ENCODE data around the gene SV2C. TPM values are rescaled to one million over a fixed set of nuclear protein-coding genes. Genes with fewer than 3 reads are reported as not detected.

The SV2C gene
- total and polyA plus RNA-seq, 2 of the 13 experiments (the other 11 are each of a cell fraction or from before 2014, with no cell fraction given) = not detected

DNA sequence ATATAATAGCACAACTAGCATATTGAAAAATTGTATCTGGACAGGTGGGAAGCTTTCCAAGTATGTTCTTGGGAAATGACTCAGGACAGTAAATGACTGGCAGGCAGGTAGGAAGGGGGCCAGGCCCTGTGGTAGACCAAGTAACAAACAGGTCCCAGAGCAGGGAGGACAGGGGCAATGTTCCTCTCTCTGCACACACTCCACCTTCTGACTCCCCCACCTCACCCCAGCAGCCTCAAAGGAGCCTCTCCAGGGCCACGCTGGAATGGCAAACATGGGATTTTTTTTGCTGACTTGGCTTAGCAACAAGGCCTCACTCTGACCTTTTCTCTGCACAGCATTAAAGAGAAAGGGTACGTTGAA is 288.8 kb downstream of the SV2C start (continued):
- TF ChIP-seq ZFP90 (CRISPR knock-in tag; IDR thresholded peaks at IDR 0.05; ENCODE audit: borderline replicate concordance) = no peak
- peak; percentile 33 for TF ChIP-seq TEAD3 (CRISPR knock-in tag; optimal IDR thresholded peaks at IDR 0.05; ENCODE audit: borderline replicate concordance)
- TF ChIP-seq SIN3A (IDR thresholded peaks at IDR 0.05; ENCODE audit: borderline replicate concordance, low read depth, low read length) = no peak
- TF ChIP-seq ATF3 (CRISPR knock-in tag; IDR thresholded peaks at IDR 0.05) = no peak

DNA sequence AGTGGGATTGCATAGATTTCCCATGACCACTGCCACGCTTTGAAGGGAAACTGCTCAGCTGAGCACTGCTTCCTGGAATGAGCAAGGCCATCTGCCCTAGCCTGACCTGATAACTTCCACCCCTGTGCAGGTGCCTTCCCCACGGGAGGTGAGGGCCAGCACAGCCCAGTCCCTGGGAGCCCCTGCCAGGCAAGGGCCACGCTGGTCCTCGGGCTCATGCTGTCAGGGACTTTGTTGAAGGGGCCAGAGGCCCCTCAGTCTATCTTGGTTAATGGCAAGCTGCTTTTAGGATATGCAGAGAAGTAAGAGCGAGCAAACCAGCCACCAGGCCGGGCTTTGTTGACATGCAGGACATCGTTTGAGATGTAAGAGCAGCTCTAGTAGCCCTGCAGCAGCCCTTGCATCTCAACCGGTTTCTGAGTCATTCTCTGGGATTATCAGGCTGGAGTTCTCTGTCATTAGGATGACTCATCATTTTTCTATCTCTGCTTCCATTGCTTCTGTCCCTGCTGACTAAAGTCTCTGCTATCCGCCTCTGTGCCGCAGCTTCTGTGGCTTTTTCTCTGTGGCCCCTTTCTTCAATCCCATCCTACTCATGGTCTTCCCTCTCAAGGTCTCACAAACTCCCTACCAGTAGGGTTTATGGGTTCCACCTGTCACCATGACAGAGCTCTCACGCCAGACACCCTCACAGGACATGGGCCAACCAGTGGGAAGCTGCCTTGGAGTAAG is 289.3 kb downstream of the SV2C start:
- H4K20me1 ChIP-seq (ENCODE audit: insufficient read depth, low read length) = no peaks in the 10 kb centered on the region
- peak overlapping the region; percentile 25 to 69 (median 43); a peak in 5 of 6 replicates for H3K4me3 ChIP-seq (replicated peaks in 1 of 3; ENCODE audit: insufficient read depth in 1 of 3, low read depth in 2 of 3, low read length in 3 of 3)
- 22% methylated on average over 6 of the region's 11 CpGs for WGBS (ENCODE audit: low lambda C conversion rate)
- FAIRE-seq (peak; percentile 63), DNase-seq (ENCODE audit: low spot score) (peak; percentile 76), ATAC-seq (peak; percentile 83)
- CTCF ChIA-PET (ENCODE audit: low intra/inter-chr PET ratio, low total read pairs) = no interaction called here
- BruUV-seq (replicated peaks) = no TSS peak
- H3K79me2 ChIP-seq (ENCODE audit: insufficient read depth, low read length) = no peaks in the 10 kb centered on the region
- peaks cover 0 to 4% of the 10 kb centered on the region in 2 experiments; a peak in 2 of 5 replicates for H3K27me3 ChIP-seq (ENCODE audit: control insufficient read depth in 1 of 2, insufficient read depth in 2 of 2, low read length in 2 of 2)
- peak overlapping the region; percentile 54 for H3K27ac ChIP-seq (ENCODE audit: extremely low read length, insufficient read depth, low read length)
- intact Hi-C loops (cut with micrococcal nuclease; ENCODE audit: unreplicated experiment) = no loop called here
- H3K4me1 ChIP-seq (ENCODE audit: insufficient read depth, low read length) = peaks cover 41% of the 10 kb centered on the region
- POLR2A ChIA-PET = no interaction called here
- in situ Hi-C loops (cut with HindIII; ENCODE audit: extremely low pct_ligation_motif_present, low pct_unique_long_range_greater_than_20kb) = no loop called here
- H3K9me3 ChIP-seq (ENCODE audit: low read length) = no peaks in the 10 kb centered on the region
- H2AFZ ChIP-seq (ENCODE audit: low read length) = no peak overlapping the region
- H3K4me2 ChIP-seq (ENCODE audit: low read depth, low read length) = peak overlapping the region; percentile 92
- no peaks in the 10 kb centered on the region for H3K36me3 ChIP-seq (replicated peaks in 1 of 2; ENCODE audit: control insufficient read depth in 1 of 2, insufficient read depth in 2 of 2, low read length in 2 of 2)
- peak overlapping the region; percentile 38 for H3K9ac ChIP-seq (ENCODE audit: insufficient read depth, low read depth, low read length)
- TF ChIP-seq, protein P1, sequence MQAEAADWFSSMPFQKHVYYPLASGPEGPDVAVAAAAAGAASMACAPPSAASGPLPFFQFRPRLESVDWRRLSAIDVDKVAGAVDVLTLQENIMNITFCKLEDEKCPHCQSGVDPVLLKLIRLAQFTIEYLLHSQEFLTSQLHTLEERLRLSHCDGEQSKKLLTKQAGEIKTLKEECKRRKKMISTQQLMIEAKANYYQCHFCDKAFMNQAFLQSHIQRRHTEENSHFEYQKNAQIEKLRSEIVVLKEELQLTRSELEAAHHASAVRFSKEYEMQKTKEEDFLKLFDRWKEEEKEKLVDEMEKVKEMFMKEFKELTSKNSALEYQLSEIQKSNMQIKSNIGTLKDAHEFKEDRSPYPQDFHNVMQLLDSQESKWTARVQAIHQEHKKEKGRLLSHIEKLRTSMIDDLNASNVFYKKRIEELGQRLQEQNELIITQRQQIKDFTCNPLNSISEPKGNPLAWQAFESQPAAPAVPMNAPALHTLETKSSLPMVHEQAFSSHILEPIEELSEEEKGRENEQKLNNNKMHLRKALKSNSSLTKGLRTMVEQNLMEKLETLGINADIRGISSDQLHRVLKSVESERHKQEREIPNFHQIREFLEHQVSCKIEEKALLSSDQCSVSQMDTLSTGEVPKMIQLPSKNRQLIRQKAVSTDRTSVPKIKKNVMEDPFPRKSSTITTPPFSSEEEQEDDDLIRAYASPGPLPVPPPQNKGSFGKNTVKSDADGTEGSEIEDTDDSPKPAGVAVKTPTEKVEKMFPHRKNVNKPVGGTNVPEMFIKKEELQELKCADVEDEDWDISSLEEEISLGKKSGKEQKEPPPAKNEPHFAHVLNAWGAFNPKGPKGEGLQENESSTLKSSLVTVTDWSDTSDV (CRISPR knock-in tag; IDR thresholded peaks at IDR 0.05) = 0 out of 2 replicates have a peak, but pooled peaks have one; percentile 39
- TF ChIP-seq AHR (CRISPR knock-in tag; IDR thresholded peaks at IDR 0.05) (no peak), ZNF333 (CRISPR knock-in tag; IDR thresholded peaks at IDR 0.05; ENCODE audit: borderline replicate concordance) (peak; percentile 35; the same call in 1 of the 2 replicates), DDIT3 (CRISPR knock-in tag; IDR thresholded peaks at IDR 0.05) (no peak), RFX3 (CRISPR knock-in tag; IDR thresholded peaks at IDR 0.05) (no peak), XRCC5 (optimal IDR thresholded peaks at IDR 0.05; ENCODE audit: low read length) (peak; percentile 37), JUNB (CRISPR knock-in tag; IDR thresholded peaks at IDR 0.05; ENCODE audit: borderline replicate concordance) (no peak), FOSL2 (CRISPR knock-in tag; IDR thresholded peaks at IDR 0.05) (peak; percentile 88), HNRNPH1 (optimal IDR thresholded peaks at IDR 0.05; ENCODE audit: low read depth, low read length) (no peak), SP2 (CRISPR knock-in tag; IDR thresholded peaks at IDR 0.05) (peak; percentile 13; the same call in 1 of the 2 replicates), ZNF761 (CRISPR knock-in tag; conservative IDR thresholded peaks at IDR 0.05) (no peak), ZNF839 (CRISPR knock-in tag; IDR thresholded peaks at IDR 0.05; ENCODE audit: borderline replicate concordance) (no peak)
- TF ChIP-seq, protein P2, sequence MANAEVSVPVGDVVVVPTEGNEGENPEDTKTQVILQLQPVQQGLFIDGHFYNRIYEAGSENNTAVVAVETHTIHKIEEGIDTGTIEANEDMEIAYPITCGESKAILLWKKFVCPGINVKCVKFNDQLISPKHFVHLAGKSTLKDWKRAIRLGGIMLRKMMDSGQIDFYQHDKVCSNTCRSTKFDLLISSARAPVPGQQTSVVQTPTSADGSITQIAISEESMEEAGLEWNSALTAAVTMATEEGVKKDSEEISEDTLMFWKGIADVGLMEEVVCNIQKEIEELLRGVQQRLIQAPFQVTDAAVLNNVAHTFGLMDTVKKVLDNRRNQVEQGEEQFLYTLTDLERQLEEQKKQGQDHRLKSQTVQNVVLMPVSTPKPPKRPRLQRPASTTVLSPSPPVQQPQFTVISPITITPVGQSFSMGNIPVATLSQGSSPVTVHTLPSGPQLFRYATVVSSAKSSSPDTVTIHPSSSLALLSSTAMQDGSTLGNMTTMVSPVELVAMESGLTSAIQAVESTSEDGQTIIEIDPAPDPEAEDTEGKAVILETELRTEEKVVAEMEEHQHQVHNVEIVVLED (CRISPR knock-in tag; IDR thresholded peaks at IDR 0.05; ENCODE audit: borderline replicate concordance) = no peak
